K562 (cell line): Measurements from ENCODE around the gene NAA40. TPM values are rescaled to one million over a fixed set of nuclear protein-coding genes. Genes with fewer than 3 reads are reported as not detected.

ENCODE experiments used
- ARID1B ChIP-seq: fragments of 450-650 bp; IDR thresholded peaks from 2 replicates; pipeline ENCODE4 v1.6.1; 2016; ENCODE audit warnings: antibody characterized with exemption, mild to moderate bottlenecking, inconsistent platforms
- BCOR ChIP-seq: fragments of 450-650 bp; IDR thresholded peaks from 2 replicates; pipeline ENCODE4 v1.6.1; 2016
- BMI1 ChIP-seq: fragments of 150-350 bp; IDR thresholded peaks from 2 replicates; pipeline ENCODE4 v1.6.1; 2014; ENCODE audit warnings: low read length
- DPF2 ChIP-seq: fragments of 450-650 bp; IDR thresholded peaks from 2 replicates; pipeline ENCODE4 v1.6.1; 2016
- HMG20A ChIP-seq: fragments of 450-650 bp; formaldehyde crosslinking; conservative IDR thresholded peaks from 2 replicates; pipeline ENCODE4 v1.4.0; 2020; ENCODE audit warnings: mild to moderate bottlenecking, mixed read lengths
- HNRNPL ChIP-seq: fragments of 200-400 bp; formaldehyde crosslinking; IDR thresholded peaks from 2 replicates; pipeline ENCODE4 v1.6.1; 2017; ENCODE audit warnings: low read depth, mild to moderate bottlenecking, low read length
- JUND ChIP-seq, 2 experiments: IDR thresholded peaks; 2 replicates in 1 of 2; 3 replicates in 1 of 2; pipeline ENCODE4 v1.6.1; 2011; ENCODE audit warnings: borderline replicate concordance in 2 of 2, low read depth in 2 of 2, low read length in 2 of 2, improper control_type of control experiment in 1 of 2, missing biosample characterization in 1 of 2, missing genetic modification characterization in 1 of 2, missing genetic modification reagents in 1 of 2
- KLF10 ChIP-seq: fragments of 250-450 bp; sonication (Bioruptor Pico); IDR thresholded peaks from 2 replicates; pipeline ENCODE4 v1.6.1; 2021; ENCODE audit warnings: matching md5 sums
- NFYB ChIP-seq: IDR thresholded peaks from 2 replicates; pipeline ENCODE4 v1.6.1; 2011; ENCODE audit warnings: mild to moderate bottlenecking, moderate library complexity; ENCODE audit not compliant: insufficient read length; ENCODE audit errors: extremely low read depth
- PPARD ChIP-seq: fragments of 250-450 bp; sonication (Bioruptor Pico); IDR thresholded peaks from 2 replicates; pipeline ENCODE4 v1.8.0; 2022; ENCODE audit warnings: inconsistent platforms, mild to moderate bottlenecking, moderate library complexity
- SIN3B ChIP-seq: fragments of 450-650 bp; IDR thresholded peaks from 2 replicates; pipeline ENCODE4 v1.6.1; 2017; ENCODE audit warnings: low read depth, mild to moderate bottlenecking, moderate library complexity
- SMARCC2 ChIP-seq: fragments of 450-650 bp; IDR thresholded peaks from 2 replicates; pipeline ENCODE4 v1.6.1; 2017; ENCODE audit warnings: antibody characterized with exemption, moderate library complexity, mild to moderate bottlenecking, low read depth
- SOX6 ChIP-seq: fragments of 450-650 bp; IDR thresholded peaks from 2 replicates; pipeline ENCODE4 v1.6.1; 2014; ENCODE audit warnings: mild to moderate bottlenecking
- STAT5A ChIP-seq: IDR thresholded peaks from 2 replicates; pipeline ENCODE4 v1.6.1; 2012; ENCODE audit warnings: low read length, inconsistent platforms, borderline replicate concordance
- TCF3 ChIP-seq: sonication (generic); formaldehyde crosslinking; IDR thresholded peaks from 2 replicates; pipeline ENCODE4 v1.4.0; 2020; ENCODE audit warnings: mild to moderate bottlenecking, missing genetic modification reagents
- TCF7 ChIP-seq: sonication (generic); IDR thresholded peaks from 2 replicates; pipeline ENCODE4 v1.6.1; 2016; ENCODE audit warnings: antibody characterized with exemption, borderline replicate concordance
- WHSC1 ChIP-seq: IDR thresholded peaks from one replicate; pipeline ENCODE4 v1.6.1; 2012; ENCODE audit warnings: low read length, control low read depth, inconsistent platforms
- ZNF311 ChIP-seq: fragments of 250-450 bp; sonication (Bioruptor Pico); IDR thresholded peaks from 2 replicates; pipeline ENCODE4 v1.4.0; 2020; ENCODE audit warnings: mild to moderate bottlenecking, moderate library complexity
- ZNF41 ChIP-seq: fragments of 250-450 bp; sonication (Bioruptor Pico); conservative IDR thresholded peaks from 2 replicates; pipeline ENCODE4 v1.4.0; 2020; ENCODE audit warnings: mild to moderate bottlenecking
- ZNF589 ChIP-seq: fragments of 200-800 bp; sonication (Bioruptor generic); IDR thresholded peaks from 2 replicates; pipeline ENCODE4 v1.6.1; 2016; ENCODE audit warnings: low read depth, missing genetic modification characterization, missing compliant biosample characterization
- ZZZ3 ChIP-seq: fragments of 450-650 bp; IDR thresholded peaks from 2 replicates; pipeline ENCODE4 v1.6.1; 2016; ENCODE audit warnings: antibody characterized with exemption, mild to moderate bottlenecking, moderate library complexity
- polyA plus RNA-seq, 8 experiments: library from polyadenylated mRNA; depleted of rRNA in 4 of 8; stranded (reverse) in 5 of 8; unstranded in 3 of 8; fragments of >200 nt; fragmentation: Nextera tagmentation in 2 of 8; fragmentation: Illumina TruSeq in 1 of 8; extraction: Ambion mirVana in 2 of 8; extraction: Trizol in 1 of 8; gene quantifications; 2 replicates each; pipeline versions ENCODE4 v1.2.1 to v1.2.3, GENCODE V29; 2011 to 2014; ENCODE audit warnings: inconsistent platforms in 1 of 8, missing spikeins in 1 of 8
- total RNA-seq, 7 experiments: library from RNA; depleted of rRNA in 6 of 7; stranded (reverse); fragments of >200 nt in 6 of 7; fragmentation: Illumina TruSeq in 2 of 7; extraction: Trizol in 2 of 7; gene quantifications; 2 replicates each; pipeline versions ENCODE4 v1.2.1 to v1.2.3, GENCODE V29; 2011 to 2021; ENCODE audit warnings: low replicate concordance in 1 of 7
- TF ChIP-seq, protein P1 (sequence below): sonication (generic); formaldehyde crosslinking; IDR thresholded peaks from 2 replicates; pipeline ENCODE4 v1.8.0; 2022; ENCODE audit warnings: mild to moderate bottlenecking, missing genetic modification reagents
- TF ChIP-seq, protein P2 (sequence below): sonication (generic); formaldehyde crosslinking; IDR thresholded peaks from 2 replicates; pipeline ENCODE4 v1.8.0; 2023; ENCODE audit warnings: mild to moderate bottlenecking, missing genetic modification reagents

The NAA40 gene
- total and polyA plus RNA-seq, 9 of the 15 experiments (the other 6 are each of a cell fraction or from before 2014, with no cell fraction given), result 6.2 to 39.0 (median 23.1) TPM

DNA sequence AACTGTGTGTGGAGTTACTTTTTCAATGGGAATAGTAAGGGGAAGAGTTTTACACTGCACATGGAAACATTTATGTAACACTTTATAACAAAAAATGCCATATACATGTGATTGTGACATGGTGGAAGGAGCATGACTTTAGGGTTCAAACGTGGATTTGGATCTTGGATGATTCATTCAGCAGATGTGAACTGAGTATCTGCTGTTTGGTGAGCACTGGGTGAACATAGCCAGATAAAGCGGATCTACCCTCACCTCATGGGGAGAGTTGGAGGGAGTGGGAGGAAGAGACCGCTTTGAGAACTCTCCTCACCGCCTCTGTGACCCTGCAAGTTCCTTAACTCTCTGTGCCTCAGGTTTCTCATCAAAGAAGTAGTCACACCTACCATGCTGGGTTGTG is 3.1 kb downstream of the NAA40 start (continued):
- TF ChIP-seq NFYB, result no peak
- no peak for TF ChIP-seq BCOR
- no peak for TF ChIP-seq SIN3B
- no peak for TF ChIP-seq HNRNPL
- TF ChIP-seq, protein P1, sequence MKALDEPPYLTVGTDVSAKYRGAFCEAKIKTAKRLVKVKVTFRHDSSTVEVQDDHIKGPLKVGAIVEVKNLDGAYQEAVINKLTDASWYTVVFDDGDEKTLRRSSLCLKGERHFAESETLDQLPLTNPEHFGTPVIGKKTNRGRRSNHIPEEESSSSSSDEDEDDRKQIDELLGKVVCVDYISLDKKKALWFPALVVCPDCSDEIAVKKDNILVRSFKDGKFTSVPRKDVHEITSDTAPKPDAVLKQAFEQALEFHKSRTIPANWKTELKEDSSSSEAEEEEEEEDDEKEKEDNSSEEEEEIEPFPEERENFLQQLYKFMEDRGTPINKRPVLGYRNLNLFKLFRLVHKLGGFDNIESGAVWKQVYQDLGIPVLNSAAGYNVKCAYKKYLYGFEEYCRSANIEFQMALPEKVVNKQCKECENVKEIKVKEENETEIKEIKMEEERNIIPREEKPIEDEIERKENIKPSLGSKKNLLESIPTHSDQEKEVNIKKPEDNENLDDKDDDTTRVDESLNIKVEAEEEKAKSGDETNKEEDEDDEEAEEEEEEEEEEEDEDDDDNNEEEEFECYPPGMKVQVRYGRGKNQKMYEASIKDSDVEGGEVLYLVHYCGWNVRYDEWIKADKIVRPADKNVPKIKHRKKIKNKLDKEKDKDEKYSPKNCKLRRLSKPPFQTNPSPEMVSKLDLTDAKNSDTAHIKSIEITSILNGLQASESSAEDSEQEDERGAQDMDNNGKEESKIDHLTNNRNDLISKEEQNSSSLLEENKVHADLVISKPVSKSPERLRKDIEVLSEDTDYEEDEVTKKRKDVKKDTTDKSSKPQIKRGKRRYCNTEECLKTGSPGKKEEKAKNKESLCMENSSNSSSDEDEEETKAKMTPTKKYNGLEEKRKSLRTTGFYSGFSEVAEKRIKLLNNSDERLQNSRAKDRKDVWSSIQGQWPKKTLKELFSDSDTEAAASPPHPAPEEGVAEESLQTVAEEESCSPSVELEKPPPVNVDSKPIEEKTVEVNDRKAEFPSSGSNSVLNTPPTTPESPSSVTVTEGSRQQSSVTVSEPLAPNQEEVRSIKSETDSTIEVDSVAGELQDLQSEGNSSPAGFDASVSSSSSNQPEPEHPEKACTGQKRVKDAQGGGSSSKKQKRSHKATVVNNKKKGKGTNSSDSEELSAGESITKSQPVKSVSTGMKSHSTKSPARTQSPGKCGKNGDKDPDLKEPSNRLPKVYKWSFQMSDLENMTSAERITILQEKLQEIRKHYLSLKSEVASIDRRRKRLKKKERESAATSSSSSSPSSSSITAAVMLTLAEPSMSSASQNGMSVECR, result no peak
- no peak for TF ChIP-seq ZNF41
- no peak for TF ChIP-seq ZNF589 (CRISPR knock-in tag)
- no peak for TF ChIP-seq TCF7
- TF ChIP-seq DPF2, result peak; percentile 83
- peak; percentile 64 for TF ChIP-seq TCF3 (CRISPR knock-in tag)
- TF ChIP-seq JUND (IDR thresholded peaks at IDR 0.05; ENCODE audit: borderline replicate concordance, low read depth, low read length), result peak; percentile 43; the same call in 1 of the 2 replicates
- TF ChIP-seq JUND (tag; IDR thresholded peaks at IDR 0.05; ENCODE audit: borderline replicate concordance, low read depth, low read length), result peak; percentile 31; the same call in 1 of the 3 replicates
- no peak for TF ChIP-seq BMI1
- TF ChIP-seq SOX6, result no peak
- peak; percentile 68 for TF ChIP-seq ARID1B
- TF ChIP-seq HMG20A, result no peak
- TF ChIP-seq PPARD (CRISPR knock-in tag), result no peak
- TF ChIP-seq, protein P2, sequence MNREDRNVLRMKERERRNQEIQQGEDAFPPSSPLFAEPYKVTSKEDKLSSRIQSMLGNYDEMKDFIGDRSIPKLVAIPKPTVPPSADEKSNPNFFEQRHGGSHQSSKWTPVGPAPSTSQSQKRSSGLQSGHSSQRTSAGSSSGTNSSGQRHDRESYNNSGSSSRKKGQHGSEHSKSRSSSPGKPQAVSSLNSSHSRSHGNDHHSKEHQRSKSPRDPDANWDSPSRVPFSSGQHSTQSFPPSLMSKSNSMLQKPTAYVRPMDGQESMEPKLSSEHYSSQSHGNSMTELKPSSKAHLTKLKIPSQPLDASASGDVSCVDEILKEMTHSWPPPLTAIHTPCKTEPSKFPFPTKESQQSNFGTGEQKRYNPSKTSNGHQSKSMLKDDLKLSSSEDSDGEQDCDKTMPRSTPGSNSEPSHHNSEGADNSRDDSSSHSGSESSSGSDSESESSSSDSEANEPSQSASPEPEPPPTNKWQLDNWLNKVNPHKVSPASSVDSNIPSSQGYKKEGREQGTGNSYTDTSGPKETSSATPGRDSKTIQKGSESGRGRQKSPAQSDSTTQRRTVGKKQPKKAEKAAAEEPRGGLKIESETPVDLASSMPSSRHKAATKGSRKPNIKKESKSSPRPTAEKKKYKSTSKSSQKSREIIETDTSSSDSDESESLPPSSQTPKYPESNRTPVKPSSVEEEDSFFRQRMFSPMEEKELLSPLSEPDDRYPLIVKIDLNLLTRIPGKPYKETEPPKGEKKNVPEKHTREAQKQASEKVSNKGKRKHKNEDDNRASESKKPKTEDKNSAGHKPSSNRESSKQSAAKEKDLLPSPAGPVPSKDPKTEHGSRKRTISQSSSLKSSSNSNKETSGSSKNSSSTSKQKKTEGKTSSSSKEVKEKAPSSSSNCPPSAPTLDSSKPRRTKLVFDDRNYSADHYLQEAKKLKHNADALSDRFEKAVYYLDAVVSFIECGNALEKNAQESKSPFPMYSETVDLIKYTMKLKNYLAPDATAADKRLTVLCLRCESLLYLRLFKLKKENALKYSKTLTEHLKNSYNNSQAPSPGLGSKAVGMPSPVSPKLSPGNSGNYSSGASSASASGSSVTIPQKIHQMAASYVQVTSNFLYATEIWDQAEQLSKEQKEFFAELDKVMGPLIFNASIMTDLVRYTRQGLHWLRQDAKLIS (CRISPR knock-in tag), result no peak
- no peak for TF ChIP-seq KLF10 (CRISPR knock-in tag)
- no peak for TF ChIP-seq WHSC1
- TF ChIP-seq STAT5A, result no peak
- TF ChIP-seq ZZZ3, result no peak
- TF ChIP-seq SMARCC2, result 0 out of 2 replicates have a peak, but pooled peaks have one; percentile 21
- no peak for TF ChIP-seq ZNF311
